Measurements from ENCODE around the gene DGKQ. TPM values are rescaled to one million over a fixed set of nuclear protein-coding genes. Genes with fewer than 3 reads are reported as not detected.

Gene DGKQ
- total RNA-seq, 1 experiment from 2014 or later, result 12.4 TPM

- Histone ChIP-seq H3K27ac (ENCODE audit: insufficient read length, low read depth, low read length) (no peak overlapping the region), H3K27me3 (ENCODE audit: insufficient read depth, low read length) (peaks cover 3% of the 10 kb centered on the region; the same call in 1 of the 2 replicates), H3K23me2 (ENCODE audit: insufficient read length, low read depth, low read length, poor library complexity, severe bottlenecking) (peaks cover 5% of the 10 kb centered on the region), H2BK20ac (ENCODE audit: low read depth, low read length, poor library complexity, severe bottlenecking) (no peak overlapping the region), H2AFZ (ENCODE audit: low read length) (no peak overlapping the region), H2BK12ac (ENCODE audit: insufficient read length, low read depth, low read length) (no peak overlapping the region), H3K9me3 (ENCODE audit: control insufficient read depth, low read depth, low read length) (no peaks in the 10 kb centered on the region), H4K91ac (ENCODE audit: insufficient read length, low read depth, low read length) (no peak overlapping the region), H3K14ac (ENCODE audit: insufficient read depth, low read length) (no peak overlapping the region), H4K8ac (replicated peaks; ENCODE audit: insufficient read length, low read depth, low read length) (no peak overlapping the region), H3K9ac (ENCODE audit: extremely low read depth, insufficient read length, low read length) (no peak overlapping the region), H3K79me2 (ENCODE audit: insufficient read depth, low read length) (no peaks in the 10 kb centered on the region), H2BK15ac (ENCODE audit: low read depth, low read length) (no peak overlapping the region), H4K5ac (ENCODE audit: insufficient read length, low read depth, low read length) (no peak overlapping the region), H2BK120ac (ENCODE audit: low read depth, low read length, poor library complexity, severe bottlenecking) (no peak overlapping the region), H2AK5ac (ENCODE audit: insufficient read length, low read length) (no peak overlapping the region), H3K4me2 (ENCODE audit: insufficient read depth, insufficient read length, low read length) (no peak overlapping the region), H3T11ph (ENCODE audit: low read length) (no peak overlapping the region), H4K20me1 (ENCODE audit: control insufficient read depth, insufficient read depth, insufficient read length) (no peaks in the 10 kb centered on the region), H3K4me1 (ENCODE audit: insufficient read depth, low read length) (no peaks in the 10 kb centered on the region), H3K56ac (ENCODE audit: insufficient read length, low read depth, low read length) (no peak overlapping the region), H3K4ac (ENCODE audit: low read depth, low read length) (no peak overlapping the region), H3K79me1 (ENCODE audit: insufficient read depth, low read depth, low read length, poor library complexity, severe bottlenecking) (no peaks in the 10 kb centered on the region), H3K23ac (ENCODE audit: insufficient read length, low read depth, low read length) (no peak overlapping the region), H3K18ac (ENCODE audit: insufficient read length, low read depth, low read length) (no peak overlapping the region), H2BK5ac (ENCODE audit: insufficient read length, low read length) (no peak overlapping the region)
- DNase-seq, result no peak
- Mint-ChIP-seq H3K4me3 (no peak overlapping the region; a peak in 1 of 5 replicates), H3K9me3 (peaks cover 3 to 4% of the 10 kb centered on the region in 2 experiments; a peak in 3 of 5 replicates), H3K4me1 (peaks cover 0 to 2% of the 10 kb centered on the region in 2 experiments; a peak in 1 of 4 replicates), H3K27me3 (ENCODE audit: low read depth) (peaks cover 14% of the 10 kb centered on the region), H3K36me3 (ENCODE audit: insufficient read depth in 1 of 3, low read depth in 3 of 3) (no peaks in the 10 kb centered on the region), H3K27ac (no peak overlapping the region)
- TF ChIP-seq, protein P1, sequence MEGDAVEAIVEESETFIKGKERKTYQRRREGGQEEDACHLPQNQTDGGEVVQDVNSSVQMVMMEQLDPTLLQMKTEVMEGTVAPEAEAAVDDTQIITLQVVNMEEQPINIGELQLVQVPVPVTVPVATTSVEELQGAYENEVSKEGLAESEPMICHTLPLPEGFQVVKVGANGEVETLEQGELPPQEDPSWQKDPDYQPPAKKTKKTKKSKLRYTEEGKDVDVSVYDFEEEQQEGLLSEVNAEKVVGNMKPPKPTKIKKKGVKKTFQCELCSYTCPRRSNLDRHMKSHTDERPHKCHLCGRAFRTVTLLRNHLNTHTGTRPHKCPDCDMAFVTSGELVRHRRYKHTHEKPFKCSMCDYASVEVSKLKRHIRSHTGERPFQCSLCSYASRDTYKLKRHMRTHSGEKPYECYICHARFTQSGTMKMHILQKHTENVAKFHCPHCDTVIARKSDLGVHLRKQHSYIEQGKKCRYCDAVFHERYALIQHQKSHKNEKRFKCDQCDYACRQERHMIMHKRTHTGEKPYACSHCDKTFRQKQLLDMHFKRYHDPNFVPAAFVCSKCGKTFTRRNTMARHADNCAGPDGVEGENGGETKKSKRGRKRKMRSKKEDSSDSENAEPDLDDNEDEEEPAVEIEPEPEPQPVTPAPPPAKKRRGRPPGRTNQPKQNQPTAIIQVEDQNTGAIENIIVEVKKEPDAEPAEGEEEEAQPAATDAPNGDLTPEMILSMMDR (conservative IDR thresholded peaks at IDR 0.05), result no peak
- no CpG with 5 or more reads among the region's 25 CpGs for WGBS (ENCODE audit: extremely low coverage, insufficient read length, low lambda C conversion rate)
Observed at GRCh38 chr4:970046-970745, 3.2 kb downstream of the DGKQ start.

Data from H9 (cell line).